K562 (cell line): Measurements from ENCODE around the gene EGFL7. TPM values are rescaled to one million over a fixed set of nuclear protein-coding genes. Genes with fewer than 3 reads are reported as not detected.

Experiments used
- ATAC-seq: fragments of 200-7000 bp; cut with Tn5 transposase; 3 replicates; pipeline ENCODE4 v1.9.1; 2020; ENCODE audit warnings: moderate library complexity
- BruUV-seq: library from RNA; stranded (reverse); fragments of 400-500 nt; replicated peaks from 2 replicates; lab custom pipeline; 2021; lab: Mats Ljungman, UMichigan
- CTCF ChIA-PET: fragments of 300-600 bp; formaldehyde crosslinking; extraction: SDS; loops from one replicate; lab custom pipeline; 2021; ENCODE audit warnings: low intra/inter-chr PET ratio; lab: Yijun Ruan, JAX
- POLR2A ChIA-PET: fragments of 300-600, 350-650 bp; sonication (Branson Sonifier 250); formaldehyde crosslinking; extraction: SDS; loops from one replicate; lab custom pipeline; 2021; ENCODE audit warnings: antibody characterized with exemption, inconsistent platforms; lab: Yijun Ruan, JAX
- DNase-seq, 4 experiments: peaks; one replicate each; pipeline versions ENCODE4 v3.0.0 to v3.0.0-alpha.2; 2011 to 2018; ENCODE audit warnings: low spot score in 3 of 4, mixed read lengths in 3 of 4; ENCODE audit errors: extremely low read depth in 1 of 4
- FAIRE-seq: peaks from 2 replicates; lab custom pipeline; 2011; peaks lifted over from hg19 to GRCh38; lab: Jason Lieb, UNC
- H2AFZ ChIP-seq: 2 replicates; pipeline ENCODE4 v1.6.0; 2011; ENCODE audit warnings: low read depth, low read length, control low read depth, inconsistent platforms
- H3K27ac ChIP-seq: fragments of 200-600 bp; 3 replicates; pipeline ENCODE4 v1.8.0; 2011; ENCODE audit warnings: low read depth, mild to moderate bottlenecking, control low read depth, inconsistent platforms, low read length, moderate library complexity, mixed read lengths; ENCODE audit errors: extremely low read depth
- H3K27me3 ChIP-seq, 2 experiments: fragments of 300-600 bp in 1 of 2; 2 replicates in 1 of 2; 3 replicates in 1 of 2; pipeline versions ENCODE4 v1.6.0 to v1.8.0; 2011; ENCODE audit warnings: inconsistent platforms in 2 of 2, low read length in 2 of 2, mild to moderate bottlenecking in 1 of 2, mixed read lengths in 1 of 2, moderate library complexity in 1 of 2; ENCODE audit not compliant: control insufficient read depth in 2 of 2, insufficient read depth in 2 of 2
- H3K36me3 ChIP-seq: fragments of 300-600 bp; 3 replicates; pipeline ENCODE4 v1.8.0; 2011; ENCODE audit warnings: mild to moderate bottlenecking, low read length, inconsistent platforms; ENCODE audit not compliant: control insufficient read depth, insufficient read depth
- H3K4me1 ChIP-seq, 2 experiments: fragments of 200-600 bp in 1 of 2; replicated peaks in 1 of 2; 2 replicates in 1 of 2; 3 replicates in 1 of 2; pipeline versions ENCODE4 v1.5.1 to v1.8.0; 2011; ENCODE audit warnings: inconsistent platforms in 2 of 2, low read length in 2 of 2, mild to moderate bottlenecking in 1 of 2, mixed read lengths in 1 of 2, moderate library complexity in 1 of 2; ENCODE audit not compliant: control insufficient read depth in 2 of 2, insufficient read depth in 2 of 2
- H3K4me2 ChIP-seq: 2 replicates; pipeline ENCODE4 v1.6.1; 2011; ENCODE audit warnings: low read length, control low read depth, inconsistent platforms, mixed read lengths; ENCODE audit not compliant: insufficient read depth
- H3K4me3 ChIP-seq: fragments of 200-600 bp; sonication (generic), shearing (Covaris generic); 2 replicates; pipeline ENCODE4 v1.5.1; 2016; ENCODE audit warnings: control low read depth, inconsistent platforms
- H3K79me2 ChIP-seq: fragments of 200-600 bp; 3 replicates; pipeline ENCODE4 v1.8.0; 2011; ENCODE audit warnings: low read length, inconsistent platforms; ENCODE audit not compliant: control insufficient read depth, insufficient read depth
- H3K9ac ChIP-seq, 2 experiments: 2 replicates each; pipeline versions ENCODE4 v1.6.0 to v1.6.1; 2011; ENCODE audit warnings: low read depth in 2 of 2, low read length in 2 of 2, control low read depth in 1 of 2, inconsistent platforms in 1 of 2, mild to moderate bottlenecking in 1 of 2, mixed read lengths in 1 of 2; ENCODE audit not compliant: insufficient read depth in 1 of 2
- H3K9me1 ChIP-seq: one replicate; pipeline ENCODE4 v1.6.0; 2011; ENCODE audit warnings: inconsistent platforms, mild to moderate bottlenecking, low read length, moderate library complexity; ENCODE audit not compliant: control insufficient read depth, insufficient read depth
- H3K9me3 ChIP-seq: replicated peaks from 2 replicates; pipeline ENCODE4 v1.5.1; 2011; ENCODE audit warnings: low read depth, low read length, inconsistent platforms; ENCODE audit not compliant: control insufficient read depth, insufficient read depth
- H4K20me1 ChIP-seq: replicated peaks from 2 replicates; pipeline ENCODE4 v1.6.1; 2011; ENCODE audit warnings: low read length, inconsistent platforms, mixed read lengths; ENCODE audit not compliant: control insufficient read depth, insufficient read depth
- ATF1 ChIP-seq, 2 experiments: fragments of 450-650 bp in 1 of 2; IDR thresholded peaks; 2 replicates each; pipeline ENCODE4 v1.6.1; 2016; ENCODE audit warnings: missing compliant biosample characterization in 1 of 2, missing genetic modification characterization in 1 of 2
- CBFA2T2 ChIP-seq: fragments of 450-650 bp; conservative IDR thresholded peaks from 2 replicates; pipeline ENCODE4 v1.6.1; 2017; ENCODE audit warnings: mild to moderate bottlenecking
- CBX1 ChIP-seq: sonication (generic); IDR thresholded peaks from 2 replicates; pipeline ENCODE4 v1.6.1; 2016; ENCODE audit warnings: antibody characterized with exemption, low read depth, mild to moderate bottlenecking
- MYC ChIP-seq, 2 experiments: fragments of 250-450 bp in 1 of 2; sonication (Bioruptor Pico) in 1 of 2; IDR thresholded peaks; 2 replicates each; pipeline versions ENCODE4 v1.5.1 to v1.6.1; 2012 to 2021; ENCODE audit warnings: low read depth in 2 of 2, borderline replicate concordance in 1 of 2, improper control_type of control experiment in 1 of 2, low read length in 1 of 2, mild to moderate bottlenecking in 1 of 2, moderate library complexity in 1 of 2
- NCOA1 ChIP-seq: fragments of 450-650 bp; IDR thresholded peaks from 2 replicates; pipeline ENCODE4 v1.6.1; 2016; ENCODE audit warnings: low read depth
- PHTF2 ChIP-seq: fragments of 250-450 bp; sonication (Bioruptor Pico); IDR thresholded peaks from 2 replicates; pipeline ENCODE4 v1.5.0; 2021; ENCODE audit warnings: mild to moderate bottlenecking
- TEAD4 ChIP-seq, 2 experiments: sonication (generic) in 1 of 2; formaldehyde crosslinking in 1 of 2; IDR thresholded peaks; 2 replicates each; pipeline versions ENCODE4 v1.6.1 to v1.8.0; 2012 to 2022; ENCODE audit warnings: borderline replicate concordance in 1 of 2, inconsistent platforms in 1 of 2, low read length in 1 of 2, mild to moderate bottlenecking in 1 of 2, missing genetic modification reagents in 1 of 2
- ZFX ChIP-seq: sonication (generic); formaldehyde crosslinking; IDR thresholded peaks from 2 replicates; pipeline ENCODE4 v1.8.0; 2022; ENCODE audit warnings: mild to moderate bottlenecking, missing genetic modification reagents, moderate library complexity
- ZSCAN32 ChIP-seq: fragments of 450-650 bp; formaldehyde crosslinking; IDR thresholded peaks from 2 replicates; pipeline ENCODE4 v1.4.0; 2020; ENCODE audit warnings: mild to moderate bottlenecking, moderate library complexity
- WGBS: fragments of 100-300 bp; shearing (Covaris generic); methylation state at CpG from one replicate; pipeline ENCODE4 v1.1.6; 2016; ENCODE audit warnings: low coverage, mixed read lengths; ENCODE audit not compliant: insufficient coverage; ENCODE audit errors: missing lambda C conversion rate; 5-methylcytosine and 5-hydroxymethylcytosine counted together
- in situ Hi-C: fragments of 300-500 bp; cut with MboI; formaldehyde crosslinking; loops from 4 replicates; pipeline ENCODE4 v1.15.0; 2018; ENCODE audit warnings: inconsistent platforms, mixed read lengths
- intact Hi-C: fragments of 100-400 bp; cut with micrococcal nuclease; formaldehyde crosslinking; loops from 2 replicates; pipeline ENCODE4 v1.14.2; 2022
- polyA plus RNA-seq, 8 experiments: library from polyadenylated mRNA; depleted of rRNA in 4 of 8; stranded (reverse) in 5 of 8; unstranded in 3 of 8; fragments of >200 nt; fragmentation: Nextera tagmentation in 2 of 8; fragmentation: Illumina TruSeq in 1 of 8; extraction: Ambion mirVana in 2 of 8; extraction: Trizol in 1 of 8; gene quantifications; 2 replicates each; pipeline versions ENCODE4 v1.2.1 to v1.2.3, GENCODE V29; 2011 to 2014; ENCODE audit warnings: inconsistent platforms in 1 of 8, missing spikeins in 1 of 8
- total RNA-seq, 7 experiments: library from RNA; depleted of rRNA in 6 of 7; stranded (reverse); fragments of >200 nt in 6 of 7; fragmentation: Illumina TruSeq in 2 of 7; extraction: Trizol in 2 of 7; gene quantifications; 2 replicates each; pipeline versions ENCODE4 v1.2.1 to v1.2.3, GENCODE V29; 2011 to 2021; ENCODE audit warnings: low replicate concordance in 1 of 7
- TF ChIP-seq, protein P1 (sequence below): fragments of 450-650 bp; formaldehyde crosslinking; IDR thresholded peaks from 2 replicates; pipeline ENCODE4 v1.4.0; 2020; ENCODE audit warnings: mild to moderate bottlenecking
- TF ChIP-seq, protein P2 (sequence below): fragments of 450-650 bp; formaldehyde crosslinking; conservative IDR thresholded peaks from 2 replicates; pipeline ENCODE4 v1.4.0; 2022; ENCODE audit warnings: mild to moderate bottlenecking, missing genetic modification characterization
- TF ChIP-seq, protein P3 (sequence below): sonication (generic); formaldehyde crosslinking; IDR thresholded peaks from 2 replicates; pipeline ENCODE4 v1.8.1; 2023; ENCODE audit warnings: mild to moderate bottlenecking, missing genetic modification reagents
- TF ChIP-seq, protein P4 (sequence below): sonication (generic); formaldehyde crosslinking; IDR thresholded peaks from 2 replicates; pipeline ENCODE4 v1.8.0; 2022; ENCODE audit warnings: missing genetic modification reagents, mild to moderate bottlenecking, borderline replicate concordance

EGFL7 gene
- total and polyA plus RNA-seq, 9 of the 15 experiments (the other 6 are each of a cell fraction or from before 2014, with no cell fraction given) = 1.5 to 286 (median 55.5) TPM

DNA sequence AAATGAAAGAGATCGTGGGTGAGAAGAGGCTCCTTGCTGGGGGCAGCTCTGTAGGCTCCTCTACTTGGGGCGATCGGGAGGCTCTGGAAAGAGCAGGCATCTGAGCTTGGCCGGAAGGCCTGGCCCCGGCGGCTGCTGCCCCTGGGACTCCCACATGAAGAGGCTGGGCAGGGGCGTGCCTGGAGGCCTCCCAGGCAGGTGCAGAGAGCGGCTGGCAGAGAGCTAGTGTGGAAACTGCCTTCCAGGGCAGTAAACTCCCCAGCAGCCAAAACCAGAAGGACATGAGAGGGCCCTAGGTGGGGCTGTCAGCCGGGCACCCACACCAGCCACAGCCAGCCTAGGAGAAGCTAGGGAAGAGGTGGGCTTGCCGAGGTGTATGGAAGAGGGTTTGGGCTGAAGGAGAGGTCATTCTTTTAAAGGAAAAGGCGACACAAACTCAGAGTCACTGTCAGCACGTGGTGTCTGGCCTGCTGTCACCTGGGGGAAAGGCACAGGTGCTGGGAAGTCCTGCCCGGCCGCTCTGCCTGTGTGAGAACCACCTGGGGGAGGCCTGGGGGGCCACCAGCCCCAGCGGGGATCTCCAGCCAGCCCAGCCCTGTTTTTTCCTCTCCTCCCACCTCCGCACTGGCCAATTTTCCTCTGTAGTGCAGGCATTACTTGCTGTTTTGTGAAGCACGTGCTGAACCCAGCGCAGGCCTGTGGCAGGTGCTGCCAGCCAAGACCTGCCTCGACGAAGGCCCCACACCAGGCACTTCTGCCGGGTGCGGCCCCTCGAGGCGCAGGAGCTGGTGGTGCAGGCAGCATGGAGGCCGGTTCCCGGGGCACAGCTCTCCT is 44.8 kb upstream of the EGFL7 start:
- FAIRE-seq = no peak
- 0 out of 2 replicates have a peak, but pooled peaks cover 6% of the 10 kb centered on the region for H4K20me1 ChIP-seq
- BruUV-seq = no TSS peak
- ATAC-seq = no peak
- H3K4me3 ChIP-seq = no peak overlapping the region
- H2AFZ ChIP-seq = no peak overlapping the region
- H3K79me2 ChIP-seq = no peaks in the 10 kb centered on the region
- H3K4me2 ChIP-seq = no peak overlapping the region
- H3K27ac ChIP-seq = no peak overlapping the region
- 62% methylated on average over 23 of the region's 26 CpGs for WGBS
- H3K4me1 ChIP-seq = peaks cover 23 to 85% of the 10 kb centered on the region in 2 experiments; a peak in 4 of 5 replicates
- in situ Hi-C loops (no loop called here), intact Hi-C loops (no loop called here)
- H3K9ac ChIP-seq = peak overlapping the region in 1 of 2 experiments; percentile 13; a peak in 1 of 4 replicates
- no peaks in the 10 kb centered on the region for H3K9me1 ChIP-seq
- no peaks in the 10 kb centered on the region for H3K27me3 ChIP-seq
- H3K36me3 ChIP-seq = no peaks in the 10 kb centered on the region
- CTCF ChIA-PET = no interaction called here
- H3K9me3 ChIP-seq = no peaks in the 10 kb centered on the region
- no peak for DNase-seq
- POLR2A ChIA-PET = no interaction called here
- TF ChIP-seq MYC (IDR thresholded peaks at IDR 0.05; ENCODE audit: low read depth, low read length) (no peak), MYC (CRISPR knock-in tag; IDR thresholded peaks at IDR 0.05; ENCODE audit: borderline replicate concordance, low read depth) (no peak), CBFA2T2 (no peak), NCOA1 (no peak), PHTF2 (CRISPR knock-in tag) (no peak), TEAD4 (IDR thresholded peaks at IDR 0.05; ENCODE audit: low read length) (no peak), TEAD4 (CRISPR knock-in tag; IDR thresholded peaks at IDR 0.05; ENCODE audit: borderline replicate concordance) (no peak), ZSCAN32 (CRISPR knock-in tag) (peak; percentile 59; the same call in 1 of the 2 replicates), CBX1 (no peak), ZFX (CRISPR knock-in tag) (peak; percentile 29; the same call in 1 of the 2 replicates), ATF1 (CRISPR knock-in tag; IDR thresholded peaks at IDR 0.05) (no peak), ATF1 (tag; IDR thresholded peaks at IDR 0.05) (no peak)
- TF ChIP-seq, protein P1, sequence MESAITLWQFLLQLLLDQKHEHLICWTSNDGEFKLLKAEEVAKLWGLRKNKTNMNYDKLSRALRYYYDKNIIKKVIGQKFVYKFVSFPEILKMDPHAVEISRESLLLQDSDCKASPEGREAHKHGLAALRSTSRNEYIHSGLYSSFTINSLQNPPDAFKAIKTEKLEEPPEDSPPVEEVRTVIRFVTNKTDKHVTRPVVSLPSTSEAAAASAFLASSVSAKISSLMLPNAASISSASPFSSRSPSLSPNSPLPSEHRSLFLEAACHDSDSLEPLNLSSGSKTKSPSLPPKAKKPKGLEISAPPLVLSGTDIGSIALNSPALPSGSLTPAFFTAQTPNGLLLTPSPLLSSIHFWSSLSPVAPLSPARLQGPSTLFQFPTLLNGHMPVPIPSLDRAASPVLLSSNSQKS (CRISPR knock-in tag) = no peak
- TF ChIP-seq, protein P2, sequence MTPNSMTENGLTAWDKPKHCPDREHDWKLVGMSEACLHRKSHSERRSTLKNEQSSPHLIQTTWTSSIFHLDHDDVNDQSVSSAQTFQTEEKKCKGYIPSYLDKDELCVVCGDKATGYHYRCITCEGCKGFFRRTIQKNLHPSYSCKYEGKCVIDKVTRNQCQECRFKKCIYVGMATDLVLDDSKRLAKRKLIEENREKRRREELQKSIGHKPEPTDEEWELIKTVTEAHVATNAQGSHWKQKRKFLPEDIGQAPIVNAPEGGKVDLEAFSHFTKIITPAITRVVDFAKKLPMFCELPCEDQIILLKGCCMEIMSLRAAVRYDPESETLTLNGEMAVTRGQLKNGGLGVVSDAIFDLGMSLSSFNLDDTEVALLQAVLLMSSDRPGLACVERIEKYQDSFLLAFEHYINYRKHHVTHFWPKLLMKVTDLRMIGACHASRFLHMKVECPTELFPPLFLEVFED = no peak
- TF ChIP-seq, protein P3, sequence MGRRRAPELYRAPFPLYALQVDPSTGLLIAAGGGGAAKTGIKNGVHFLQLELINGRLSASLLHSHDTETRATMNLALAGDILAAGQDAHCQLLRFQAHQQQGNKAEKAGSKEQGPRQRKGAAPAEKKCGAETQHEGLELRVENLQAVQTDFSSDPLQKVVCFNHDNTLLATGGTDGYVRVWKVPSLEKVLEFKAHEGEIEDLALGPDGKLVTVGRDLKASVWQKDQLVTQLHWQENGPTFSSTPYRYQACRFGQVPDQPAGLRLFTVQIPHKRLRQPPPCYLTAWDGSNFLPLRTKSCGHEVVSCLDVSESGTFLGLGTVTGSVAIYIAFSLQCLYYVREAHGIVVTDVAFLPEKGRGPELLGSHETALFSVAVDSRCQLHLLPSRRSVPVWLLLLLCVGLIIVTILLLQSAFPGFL = no peak
- TF ChIP-seq, protein P4, sequence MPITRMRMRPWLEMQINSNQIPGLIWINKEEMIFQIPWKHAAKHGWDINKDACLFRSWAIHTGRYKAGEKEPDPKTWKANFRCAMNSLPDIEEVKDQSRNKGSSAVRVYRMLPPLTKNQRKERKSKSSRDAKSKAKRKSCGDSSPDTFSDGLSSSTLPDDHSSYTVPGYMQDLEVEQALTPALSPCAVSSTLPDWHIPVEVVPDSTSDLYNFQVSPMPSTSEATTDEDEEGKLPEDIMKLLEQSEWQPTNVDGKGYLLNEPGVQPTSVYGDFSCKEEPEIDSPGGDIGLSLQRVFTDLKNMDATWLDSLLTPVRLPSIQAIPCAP (CRISPR knock-in tag) = no peak
